ENCODE results near the gene ATG2B.
"Not testable (repeated sequence)": the region's sequence is repeated elsewhere in the genome, so short reads cannot be mapped to it uniquely, and the experiment has no call there.

The ATG2B gene

DNA sequence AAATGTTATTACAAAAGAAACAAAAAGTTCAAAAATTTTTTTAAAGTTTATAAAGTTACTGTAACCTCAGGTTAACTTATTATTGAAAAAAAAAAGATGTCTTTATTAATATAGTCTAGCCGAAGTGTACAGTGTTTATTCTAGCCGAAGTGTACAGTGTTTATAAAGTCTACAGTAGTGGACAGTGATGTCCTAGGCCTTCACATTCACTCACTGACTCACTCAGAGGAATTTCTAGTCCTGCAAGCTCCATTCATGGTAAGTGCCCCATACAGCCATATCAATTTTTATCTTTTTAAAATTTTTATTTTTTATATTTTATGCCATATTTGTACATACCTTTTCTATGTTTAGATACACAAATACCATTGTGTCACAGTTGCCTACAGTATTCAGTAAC lies 10.4 kb downstream of the ATG2B start:
- Mint-ChIP-seq H3K9me3 (peaks cover 7% of the 10 kb centered on the region), H3K27me3 (no peaks in the 10 kb centered on the region), H3K27ac (no peak overlapping the region), H3K4me1 (peaks cover 24% of the 10 kb centered on the region), H3K36me3 (peaks cover 23% of the 10 kb centered on the region), H3K4me3 (no peak overlapping the region)
- ATAC-seq, result no peak

GRCh38 chr14:96351986-96352385 lies 11.2 kb downstream of the ATG2B start:
- peaks cover 30% of the 10 kb centered on the region for H3K36me3 Mint-ChIP-seq
- no peak overlapping the region for H3K27ac Mint-ChIP-seq
- ATAC-seq, result no peak
- H3K9me3 Mint-ChIP-seq, result peaks cover 7% of the 10 kb centered on the region
- no peaks in the 10 kb centered on the region for H3K27me3 Mint-ChIP-seq
- H3K4me3 Mint-ChIP-seq, result no peak overlapping the region
- peaks cover 18% of the 10 kb centered on the region for H3K4me1 Mint-ChIP-seq

DNA sequence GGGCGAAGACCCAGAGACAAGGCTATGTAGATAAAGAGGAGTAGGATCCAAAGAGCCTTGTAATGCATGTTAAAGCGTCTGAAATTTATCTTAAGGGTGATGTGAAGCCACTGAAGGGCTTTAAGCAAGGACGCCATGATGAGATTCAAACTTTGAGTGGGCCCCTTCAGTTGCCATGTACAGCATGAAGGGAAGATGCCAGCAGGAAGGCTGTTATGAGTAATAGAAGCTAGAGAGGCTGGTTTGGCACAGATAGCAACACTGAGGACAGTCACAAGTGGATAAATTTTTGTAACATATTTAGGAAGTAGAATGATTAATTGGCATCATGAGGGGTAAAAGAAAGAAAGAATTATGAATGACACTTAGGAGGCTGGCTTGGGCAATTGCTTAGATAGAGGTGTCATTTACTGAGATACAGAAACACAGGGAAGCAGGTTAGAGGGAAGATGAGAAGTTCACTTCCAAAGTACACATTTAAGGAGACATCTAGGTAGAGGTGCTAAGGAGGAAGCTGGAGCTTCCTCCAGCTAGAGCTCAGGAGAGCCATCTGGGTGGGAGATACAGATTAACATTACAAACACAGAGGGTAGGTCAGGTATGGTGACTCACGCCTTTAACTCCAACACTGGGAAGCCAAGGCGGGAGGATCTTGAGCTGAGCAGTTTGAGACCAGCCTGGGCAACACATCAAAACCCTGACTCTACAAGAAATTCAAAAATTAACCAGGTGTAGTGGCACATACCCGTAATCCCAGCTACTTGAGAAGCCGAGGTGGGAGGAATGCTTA lies 13.7 kb downstream of the ATG2B start:
- Mint-ChIP-seq H3K36me3 (peaks cover 30% of the 10 kb centered on the region), H3K27ac (no peak overlapping the region), H3K9me3 (peaks cover 4% of the 10 kb centered on the region), H3K4me1 (peaks cover 16% of the 10 kb centered on the region), H3K27me3 (no peaks in the 10 kb centered on the region), H3K4me3 (no peak overlapping the region)
- ATAC-seq, result no peak

DNA sequence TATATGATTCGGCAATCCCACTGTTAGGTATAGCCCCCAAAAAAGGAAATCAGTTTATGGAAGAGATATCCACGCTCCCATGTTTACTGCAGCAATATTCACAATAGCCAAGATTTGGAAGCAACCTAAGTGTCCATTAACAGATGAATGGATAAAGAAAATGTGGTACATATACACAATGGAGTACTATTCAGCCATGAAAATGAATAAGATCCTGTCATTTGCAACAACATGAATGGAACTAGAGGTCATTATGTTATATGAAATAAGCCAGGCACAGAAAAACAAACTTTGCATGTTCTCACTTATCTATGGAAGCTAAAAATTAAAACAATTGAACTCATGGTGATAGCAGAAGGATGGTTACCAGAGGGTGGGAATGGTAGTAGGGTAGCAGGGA lies 15.2 kb downstream of the ATG2B start:
- not testable (repeated sequence) for H3K4me3 Mint-ChIP-seq, H3K27me3 Mint-ChIP-seq, ATAC-seq, H3K27ac Mint-ChIP-seq, H3K9me3 Mint-ChIP-seq
- H3K4me1 Mint-ChIP-seq, result peaks cover 16% of the 10 kb centered on the region
- H3K36me3 Mint-ChIP-seq, result peaks cover 24% of the 10 kb centered on the region

GRCh38 chr14:96345669-96346068 lies 17.5 kb downstream of the ATG2B start:
- Mint-ChIP-seq H3K27me3 (no peaks in the 10 kb centered on the region), H3K9me3 (peaks cover 4% of the 10 kb centered on the region), H3K27ac (no peak overlapping the region), H3K36me3 (peaks cover 24% of the 10 kb centered on the region), H3K4me1 (peaks cover 16% of the 10 kb centered on the region), H3K4me3 (no peak overlapping the region)
- ATAC-seq, result no peak

DNA sequence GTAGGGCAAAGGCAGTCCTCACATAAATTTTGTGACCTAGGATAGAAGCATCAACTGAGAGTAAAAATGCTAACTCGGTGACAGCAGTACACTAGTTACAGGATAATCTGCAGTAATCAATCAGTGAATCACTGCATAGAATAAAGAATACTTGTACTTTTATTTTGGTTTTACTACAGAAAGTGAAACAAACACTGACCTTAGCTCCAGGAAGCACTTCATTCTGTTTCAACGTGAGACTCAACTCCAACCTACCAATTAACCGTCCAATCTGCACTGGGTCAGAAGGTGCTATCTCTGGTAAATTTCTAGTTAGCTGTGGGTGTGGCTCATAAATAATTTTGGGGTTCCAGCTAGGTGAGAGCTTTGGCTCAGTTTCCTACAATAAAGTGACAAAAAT lies 21.8 kb downstream of the ATG2B start:
- no peaks in the 10 kb centered on the region for H3K27me3 Mint-ChIP-seq
- H3K9me3 Mint-ChIP-seq, result no peaks in the 10 kb centered on the region
- H3K4me3 Mint-ChIP-seq, result no peak overlapping the region
- ATAC-seq, result no peak
- H3K36me3 Mint-ChIP-seq, result peaks cover 26% of the 10 kb centered on the region
- no peaks in the 10 kb centered on the region for H3K4me1 Mint-ChIP-seq
- no peak overlapping the region for H3K27ac Mint-ChIP-seq

DNA sequence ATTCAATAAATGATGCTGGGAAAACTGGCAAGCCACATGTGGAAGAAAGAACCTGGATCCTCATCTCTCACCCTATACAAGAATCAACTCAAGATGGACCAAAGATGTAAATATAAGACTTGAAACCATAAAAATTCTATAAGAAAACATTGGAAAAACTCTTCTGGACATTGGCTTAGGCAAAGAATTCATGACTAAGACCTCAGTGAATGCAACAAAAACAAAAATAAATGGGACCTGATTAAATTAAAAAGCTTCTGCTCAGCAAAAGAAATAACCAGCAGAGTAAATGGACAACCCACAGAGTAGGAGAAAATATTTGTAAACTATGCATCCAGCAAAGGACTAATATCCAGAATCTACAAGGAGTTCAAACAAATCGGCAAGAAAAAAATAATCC lies 24.6 kb downstream of the ATG2B start:
- Mint-ChIP-seq H3K27me3 (no peaks in the 10 kb centered on the region), H3K4me3 (no peak overlapping the region), H3K27ac (no peak overlapping the region), H3K36me3 (peaks cover 34% of the 10 kb centered on the region), H3K9me3 (no peaks in the 10 kb centered on the region), H3K4me1 (no peaks in the 10 kb centered on the region)
- ATAC-seq, result no peak

- Mint-ChIP-seq H3K4me3 (no peak overlapping the region), H3K27me3 (no peaks in the 10 kb centered on the region), H3K27ac (no peak overlapping the region), H3K4me1 (no peaks in the 10 kb centered on the region), H3K36me3 (peaks cover 38% of the 10 kb centered on the region), H3K9me3 (no peaks in the 10 kb centered on the region)
- no peak for ATAC-seq
These were observed 38.9 kb downstream of the ATG2B start for GRCh38 chr14:96324219-96324618.

GRCh38 chr14:96320605-96321004 lies 42.5 kb downstream of the ATG2B start:
- Mint-ChIP-seq H3K4me3 (no peak overlapping the region), H3K27me3 (no peaks in the 10 kb centered on the region), H3K27ac (no peak overlapping the region), H3K9me3 (no peaks in the 10 kb centered on the region), H3K4me1 (no peaks in the 10 kb centered on the region), H3K36me3 (peaks cover 59% of the 10 kb centered on the region)
- no peak for ATAC-seq

GRCh38 chr14:96318836-96319235 lies 44.3 kb downstream of the ATG2B start:
- H3K4me1 Mint-ChIP-seq, result no peaks in the 10 kb centered on the region
- ATAC-seq, result no peak
- H3K27me3 Mint-ChIP-seq, result no peaks in the 10 kb centered on the region
- H3K4me3 Mint-ChIP-seq, result no peak overlapping the region
- H3K9me3 Mint-ChIP-seq, result no peaks in the 10 kb centered on the region
- no peak overlapping the region for H3K27ac Mint-ChIP-seq
- H3K36me3 Mint-ChIP-seq, result peaks cover 56% of the 10 kb centered on the region

GRCh38 chr14:96316087-96316486 lies 47.1 kb downstream of the ATG2B start:
- ATAC-seq, result no peak
- Mint-ChIP-seq H3K36me3 (peaks cover 47% of the 10 kb centered on the region), H3K4me1 (no peaks in the 10 kb centered on the region), H3K27ac (no peak overlapping the region), H3K27me3 (no peaks in the 10 kb centered on the region), H3K9me3 (no peaks in the 10 kb centered on the region), H3K4me3 (no peak overlapping the region)

DNA sequence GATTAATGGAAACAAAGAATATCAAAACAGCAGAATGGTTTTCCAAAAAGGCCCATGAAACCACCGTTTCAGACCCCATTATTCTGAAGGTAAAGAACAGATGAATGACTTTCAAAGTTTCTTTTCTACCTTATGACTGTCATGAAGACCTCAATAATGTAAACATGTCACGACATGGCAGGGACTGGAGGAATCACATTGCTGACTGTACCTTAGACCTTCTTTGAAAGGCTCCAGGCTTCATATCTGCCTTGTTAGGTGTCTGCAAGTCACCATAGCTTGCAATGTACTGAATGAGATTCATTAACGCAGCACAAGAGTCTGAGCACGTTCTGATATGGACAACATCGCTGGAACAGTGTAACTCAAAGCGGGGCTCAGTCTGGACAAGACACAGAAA lies 52.2 kb downstream of the ATG2B start:
- Mint-ChIP-seq H3K4me3 (no peak overlapping the region), H3K36me3 (peaks cover 59% of the 10 kb centered on the region), H3K4me1 (no peaks in the 10 kb centered on the region), H3K27me3 (no peaks in the 10 kb centered on the region), H3K27ac (no peak overlapping the region), H3K9me3 (no peaks in the 10 kb centered on the region)
- ATAC-seq, result no peak

DNA sequence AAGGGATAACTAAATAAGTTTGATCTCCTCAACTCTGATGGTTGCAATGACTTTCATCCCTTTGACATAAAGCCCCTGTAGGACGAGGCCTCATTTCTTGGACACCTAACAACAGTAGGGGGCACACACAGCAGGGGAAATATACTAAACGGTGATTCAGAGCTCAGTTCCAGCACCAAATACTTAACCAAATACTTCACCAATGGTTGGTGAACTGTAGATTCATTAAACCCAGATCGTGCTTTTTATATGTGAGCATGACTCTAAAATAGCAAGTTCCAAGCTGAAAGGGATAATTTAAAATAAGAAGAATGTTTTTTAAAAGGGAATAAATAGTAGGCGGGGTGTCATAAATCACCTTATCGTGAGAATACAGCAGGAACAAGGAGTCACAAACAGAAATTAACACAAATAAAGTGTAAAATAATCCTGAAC lies 53.2 kb downstream of the ATG2B start:
- no peak for ATAC-seq
- Mint-ChIP-seq H3K27ac (no peak overlapping the region), H3K36me3 (peaks cover 54% of the 10 kb centered on the region), H3K4me3 (no peak overlapping the region), H3K27me3 (no peaks in the 10 kb centered on the region), H3K9me3 (no peaks in the 10 kb centered on the region), H3K4me1 (no peaks in the 10 kb centered on the region)

DNA sequence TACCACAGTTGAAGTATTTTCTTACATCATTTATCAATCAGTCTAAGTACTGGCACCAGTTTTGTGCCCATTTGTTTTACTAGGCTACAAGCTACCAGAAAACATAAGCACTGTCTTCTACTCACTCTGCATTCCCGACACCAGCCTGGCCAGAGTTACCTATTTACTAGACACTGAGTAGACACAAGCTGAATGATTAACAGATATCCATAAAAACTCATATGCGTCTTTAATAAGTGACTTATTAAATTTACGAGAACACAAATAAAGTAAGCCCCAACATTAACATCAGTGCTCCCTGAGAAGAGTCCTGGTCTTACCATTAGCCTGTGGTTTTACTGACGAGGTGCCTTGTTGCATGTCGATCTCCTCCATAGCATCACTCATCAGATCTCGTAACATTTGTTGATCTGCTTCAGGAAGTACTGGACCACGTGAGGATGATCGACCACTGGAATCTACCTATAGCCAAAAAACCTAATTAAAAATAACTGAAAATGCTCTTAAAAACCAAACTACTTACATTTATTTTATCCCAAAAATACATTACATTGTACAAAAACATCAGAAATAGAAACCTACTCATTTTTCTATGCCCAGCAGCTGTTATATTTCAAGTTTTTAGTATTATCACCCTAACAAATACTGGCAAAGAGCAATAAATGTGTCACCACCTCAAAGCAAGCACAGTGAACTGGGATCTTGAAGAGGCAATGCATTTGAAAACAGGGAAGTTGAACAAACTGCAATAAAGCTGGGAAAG lies 53.8 kb downstream of the ATG2B start:
- Mint-ChIP-seq H3K27me3 (no peaks in the 10 kb centered on the region), H3K27ac (no peak overlapping the region), H3K4me3 (no peak overlapping the region), H3K36me3 (peaks cover 57% of the 10 kb centered on the region), H3K9me3 (no peaks in the 10 kb centered on the region), H3K4me1 (no peaks in the 10 kb centered on the region)
- ATAC-seq, result no peak

DNA sequence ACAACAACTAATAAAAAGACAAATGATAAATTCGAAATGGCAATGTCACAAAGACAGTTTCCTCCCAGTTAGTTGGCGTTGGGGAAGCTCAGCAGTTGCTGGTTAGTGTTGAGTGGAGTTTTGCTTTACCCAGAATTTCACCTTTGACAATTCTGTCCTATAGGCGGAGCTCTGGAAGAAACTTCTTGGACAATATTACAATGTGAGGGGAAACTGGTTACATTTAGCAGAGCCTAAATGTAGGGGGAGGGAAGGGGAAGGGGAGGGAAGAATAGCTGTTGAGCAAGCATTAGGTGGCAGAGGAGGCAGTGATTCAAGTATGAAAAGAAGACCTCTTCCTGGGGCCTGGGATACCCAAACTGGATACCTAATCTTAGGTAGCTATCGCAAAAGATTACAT lies 55.7 kb downstream of the ATG2B start:
- H3K4me3 Mint-ChIP-seq, result no peak overlapping the region
- H3K9me3 Mint-ChIP-seq, result no peaks in the 10 kb centered on the region

GRCh38 chr14:96304956-96305355 lies 58.2 kb downstream of the ATG2B start:
- Mint-ChIP-seq H3K36me3 (peaks cover 55% of the 10 kb centered on the region), H3K27ac (no peak overlapping the region)

More for the DNA sequence above, 55.7 kb downstream of the ATG2B start:
- H3K4me1 Mint-ChIP-seq, result no peaks in the 10 kb centered on the region
- no peak for ATAC-seq
- H3K36me3 Mint-ChIP-seq, result peaks cover 51% of the 10 kb centered on the region
- no peak overlapping the region for H3K27ac Mint-ChIP-seq
- H3K27me3 Mint-ChIP-seq, result no peaks in the 10 kb centered on the region

More at GRCh38 chr14:96304956-96305355, 58.2 kb downstream of the ATG2B start:
- no peak for ATAC-seq
- no peak overlapping the region for H3K4me3 Mint-ChIP-seq
- H3K4me1 Mint-ChIP-seq, result no peaks in the 10 kb centered on the region
- H3K27me3 Mint-ChIP-seq, result no peaks in the 10 kb centered on the region
- H3K9me3 Mint-ChIP-seq, result no peaks in the 10 kb centered on the region

Measured in stimulated activated memory B cell treated with anti-CD40 and anti-IgM and Interleukin-4, amounts not matched to agents 10 μg/mL and 1 μg/mL and 100 μg/mL, for 72 hours (primary cell).